Activated CD4-positive, alpha-beta T cell treated with anti-CD3 and anti-CD28 coated beads for 48 hours (primary cell): ENCODE data around the gene POLD3.
A peak's percentile ranks its signal among the peaks of the same experiment; 100 is the strongest.

Experiments used
- DNase-seq: peaks from one replicate; pipeline ENCODE4 v3.0.0-alpha.2; 2020

The POLD3 gene, protein sequence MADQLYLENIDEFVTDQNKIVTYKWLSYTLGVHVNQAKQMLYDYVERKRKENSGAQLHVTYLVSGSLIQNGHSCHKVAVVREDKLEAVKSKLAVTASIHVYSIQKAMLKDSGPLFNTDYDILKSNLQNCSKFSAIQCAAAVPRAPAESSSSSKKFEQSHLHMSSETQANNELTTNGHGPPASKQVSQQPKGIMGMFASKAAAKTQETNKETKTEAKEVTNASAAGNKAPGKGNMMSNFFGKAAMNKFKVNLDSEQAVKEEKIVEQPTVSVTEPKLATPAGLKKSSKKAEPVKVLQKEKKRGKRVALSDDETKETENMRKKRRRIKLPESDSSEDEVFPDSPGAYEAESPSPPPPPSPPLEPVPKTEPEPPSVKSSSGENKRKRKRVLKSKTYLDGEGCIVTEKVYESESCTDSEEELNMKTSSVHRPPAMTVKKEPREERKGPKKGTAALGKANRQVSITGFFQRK

DNA sequence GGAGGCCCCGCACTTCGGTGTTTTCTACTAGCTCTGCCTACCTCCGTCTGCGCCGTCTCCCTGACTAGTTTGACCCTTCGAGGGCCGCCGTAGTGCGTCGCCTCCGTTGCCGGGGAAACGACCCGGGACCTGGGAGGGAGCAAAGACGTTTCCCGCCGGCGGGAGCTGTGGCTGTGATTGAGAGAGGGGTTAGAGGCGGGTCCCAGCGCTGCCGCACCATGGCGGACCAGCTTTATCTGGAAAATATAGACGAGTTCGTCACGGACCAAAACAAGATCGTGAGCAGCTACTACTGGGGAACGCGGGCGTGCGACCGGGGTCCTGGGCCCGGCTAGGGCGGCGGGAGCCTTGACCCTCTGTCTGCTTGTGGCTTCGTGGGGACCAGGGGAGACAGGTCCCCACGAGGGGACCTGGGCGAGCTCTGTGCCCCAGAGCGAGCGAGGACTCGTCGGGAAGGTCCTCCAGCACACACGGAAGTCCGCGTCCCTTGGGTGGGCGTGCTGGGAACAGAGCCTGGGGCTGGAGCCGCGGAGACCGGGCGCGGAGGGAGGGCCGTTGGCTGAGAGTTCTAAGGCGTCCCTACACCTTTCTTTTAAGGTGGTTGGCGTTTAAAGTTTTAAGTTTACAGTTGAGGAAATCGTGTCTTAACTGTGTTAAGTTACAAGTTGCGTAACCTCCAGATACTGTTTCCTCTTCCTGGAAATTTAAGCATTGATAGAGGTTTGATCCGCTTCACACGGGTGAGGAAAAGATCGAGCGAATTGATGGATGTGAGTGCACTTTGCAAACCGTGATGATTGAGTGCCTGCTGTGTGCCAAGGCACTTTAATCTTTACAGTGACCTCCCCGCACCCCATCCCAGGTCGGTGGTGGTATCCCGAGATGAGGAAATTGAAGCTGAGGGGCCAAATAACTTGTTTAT is at the start of gene POLD3:
Gene POLD3 (plus strand): TSS at position 142 of the 922 bp plus-strand sequence. CDS start 77 bp downstream, at position 219.
- DNase-seq: peak; percentile 98

DNA sequence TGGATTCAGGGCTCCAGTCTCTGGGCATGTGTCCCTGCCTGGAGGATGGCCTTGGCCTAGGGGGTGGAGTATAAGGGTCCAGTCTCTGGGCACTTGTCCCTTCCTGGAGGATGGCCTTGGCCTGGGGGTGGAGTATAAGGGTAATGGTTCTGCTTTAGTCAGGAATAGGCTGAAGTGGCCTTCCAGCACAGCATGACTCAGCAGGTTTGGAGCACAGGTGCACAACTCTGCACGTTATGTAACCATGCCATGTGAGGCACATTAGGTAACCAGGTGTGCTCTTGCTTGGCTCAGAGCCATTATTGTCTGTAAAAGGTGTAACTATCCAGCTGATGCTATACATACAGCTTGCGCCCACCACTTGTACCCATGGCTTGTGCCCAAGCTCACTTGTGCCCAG is 48.4 kb upstream of the POLD3 start:
- no peak for DNase-seq

DNA sequence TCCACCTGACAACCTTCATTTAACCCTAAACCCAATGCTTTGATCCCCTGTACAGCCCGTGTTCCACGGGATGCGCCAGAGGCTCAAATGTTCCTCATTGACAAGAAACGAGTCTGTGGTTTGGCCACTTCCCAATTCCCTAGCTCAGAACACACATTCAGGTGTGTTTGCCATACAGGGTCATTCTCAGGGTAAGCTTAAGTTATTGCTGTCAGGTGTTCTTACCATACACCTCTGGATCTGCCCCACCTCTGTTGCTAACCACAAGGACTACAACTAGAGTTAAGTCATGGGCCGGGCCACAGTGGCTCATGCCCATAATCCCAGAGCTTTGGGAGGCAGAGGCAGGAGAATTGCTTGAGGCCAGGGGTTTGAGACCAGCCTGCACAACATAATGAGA is 45.6 kb upstream of the POLD3 start:
- no peak for DNase-seq

DNA sequence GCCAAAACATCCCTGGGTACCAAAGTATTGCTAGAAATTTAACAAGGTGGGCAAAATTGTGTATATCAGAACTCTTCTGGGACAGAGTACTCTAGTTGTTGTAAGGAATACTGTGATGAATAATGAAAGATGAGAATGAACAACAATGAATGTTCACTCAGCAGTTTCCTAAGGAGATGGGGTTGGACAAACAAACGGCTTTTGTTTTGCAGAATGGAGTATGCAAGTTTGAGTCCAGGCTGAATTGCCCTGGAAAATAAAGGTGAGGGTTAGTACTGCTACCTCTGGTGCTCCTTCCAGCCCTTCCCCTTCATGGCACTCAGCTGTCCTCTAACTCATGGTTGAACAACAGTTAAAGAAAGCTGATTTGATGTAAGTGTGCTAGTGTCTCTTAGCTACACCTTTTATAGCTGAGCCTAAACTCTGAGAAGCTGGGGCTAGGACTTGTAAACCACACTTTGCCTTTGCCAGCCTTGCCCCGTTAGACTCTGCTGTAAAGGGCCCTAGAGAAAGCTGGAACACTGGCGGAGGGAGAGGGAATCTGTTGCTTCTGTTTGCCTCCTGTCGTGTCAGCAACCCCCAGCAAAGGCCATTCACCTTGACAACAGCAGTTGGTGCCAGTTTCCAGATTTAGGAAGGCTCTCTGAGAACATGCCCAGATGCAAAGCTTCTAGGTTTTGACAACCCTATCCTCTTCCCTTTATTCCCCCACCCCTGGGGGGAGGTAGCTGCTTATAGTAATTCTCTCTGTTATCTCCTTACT is 41.2 kb upstream of the POLD3 start:
- no peak for DNase-seq

DNA sequence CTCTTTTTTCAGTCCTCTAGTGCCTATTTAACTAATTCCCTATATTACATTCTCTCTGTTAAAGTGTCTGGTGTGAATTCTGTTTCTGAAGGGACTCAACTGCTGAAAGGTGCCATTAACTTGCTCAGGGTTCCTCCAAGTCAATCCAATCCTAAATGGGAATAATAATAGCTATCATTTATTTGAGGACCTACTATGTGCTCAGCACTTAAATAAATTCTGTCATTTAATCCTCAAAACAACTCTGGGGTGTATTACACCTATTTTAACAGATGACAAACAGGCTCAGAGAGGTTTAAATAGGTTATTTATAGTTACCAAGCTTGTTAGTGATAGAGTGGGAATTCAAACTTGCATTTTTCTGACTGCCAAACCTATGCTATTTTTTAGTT is 40.6 kb upstream of the POLD3 start:
- DNase-seq: no peak

GRCh38 chr11:74557526-74557925 is 34.9 kb upstream of the POLD3 start:
- DNase-seq: no peak

- DNase-seq: no peak
These were observed 33.1 kb upstream of the POLD3 start for GRCh38 chr11:74559110-74559933.

- no peak for DNase-seq
These were observed 32.5 kb upstream of the POLD3 start for GRCh38 chr11:74559934-74560309.

DNA sequence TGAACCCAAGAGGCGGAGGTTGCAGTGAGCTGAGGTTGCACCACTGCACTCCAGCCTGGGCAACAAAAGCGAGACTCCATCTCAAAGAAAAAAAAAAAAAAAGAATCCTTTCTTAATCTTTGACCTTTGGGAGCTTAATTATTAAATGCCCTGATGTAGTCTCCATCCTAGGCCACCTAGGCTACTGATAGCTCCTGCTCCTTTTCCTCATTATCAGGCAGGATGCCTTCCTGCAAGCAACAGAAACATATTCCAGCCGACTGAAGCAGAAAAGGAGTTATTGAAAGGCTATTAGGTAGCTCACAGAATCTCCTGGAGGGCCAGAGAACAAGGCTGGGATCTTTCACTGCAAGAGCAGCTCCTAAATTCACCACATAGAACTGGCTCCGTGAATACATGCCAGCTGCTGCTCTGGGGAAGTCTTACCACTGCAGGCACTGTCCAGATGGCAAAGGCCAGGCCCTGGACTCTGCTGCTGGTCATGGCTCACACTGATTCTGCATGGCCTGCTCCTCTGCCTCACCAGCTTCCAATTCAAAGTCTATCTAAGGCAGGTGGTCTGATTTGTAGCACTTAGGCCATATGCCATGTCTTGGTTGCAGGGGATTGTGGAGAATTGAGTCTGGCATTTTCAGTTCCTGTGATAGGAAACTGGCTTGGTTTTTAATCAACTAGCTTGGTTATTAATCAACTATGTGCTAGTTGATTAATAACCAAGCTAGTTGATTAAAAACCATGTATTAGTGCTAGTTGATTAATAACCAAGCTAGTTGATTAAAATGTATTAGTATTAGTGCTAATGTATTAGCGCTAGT is 26.0 kb upstream of the POLD3 start:
- DNase-seq: no peak

GRCh38 chr11:74568028-74568427 is 24.4 kb upstream of the POLD3 start:
- DNase-seq: no peak

DNA sequence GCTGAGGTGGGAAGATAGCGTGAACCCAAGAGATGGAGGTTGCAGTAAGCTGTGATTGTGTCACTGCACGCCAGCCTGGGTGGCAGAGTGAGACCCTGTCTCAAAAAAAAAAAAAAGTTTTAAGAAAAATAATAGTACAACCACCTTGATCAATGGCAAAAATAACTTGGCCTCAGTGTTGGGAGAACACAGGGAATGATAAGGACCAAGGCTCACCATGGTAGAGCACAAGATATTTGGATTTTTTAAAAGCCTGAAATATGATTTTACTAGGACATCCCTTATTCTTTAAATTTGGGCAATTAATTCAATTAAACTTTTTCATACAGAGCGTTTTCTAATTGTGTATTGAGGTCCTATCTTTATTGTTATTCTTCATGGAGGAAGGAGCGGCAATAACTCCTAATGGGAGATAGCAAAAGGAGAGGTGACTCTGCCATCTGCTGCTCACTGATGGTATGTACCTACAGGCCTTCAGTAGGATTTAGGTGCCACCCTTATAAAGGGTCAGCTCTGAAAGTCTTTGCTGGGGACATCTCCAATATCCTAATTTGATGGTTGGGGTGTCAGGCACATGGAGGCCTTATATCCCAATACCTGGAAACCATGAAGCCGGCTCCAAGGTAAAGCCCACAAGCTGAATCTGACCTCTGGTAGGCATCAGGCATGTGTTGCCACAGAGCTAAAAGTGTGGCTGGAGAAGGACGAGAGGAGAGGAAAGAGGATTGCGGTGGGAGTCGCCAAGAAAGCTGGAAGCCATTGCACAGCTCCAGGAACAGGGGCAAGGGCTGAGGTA is 21.9 kb upstream of the POLD3 start:
- DNase-seq: peak; percentile 47

DNA sequence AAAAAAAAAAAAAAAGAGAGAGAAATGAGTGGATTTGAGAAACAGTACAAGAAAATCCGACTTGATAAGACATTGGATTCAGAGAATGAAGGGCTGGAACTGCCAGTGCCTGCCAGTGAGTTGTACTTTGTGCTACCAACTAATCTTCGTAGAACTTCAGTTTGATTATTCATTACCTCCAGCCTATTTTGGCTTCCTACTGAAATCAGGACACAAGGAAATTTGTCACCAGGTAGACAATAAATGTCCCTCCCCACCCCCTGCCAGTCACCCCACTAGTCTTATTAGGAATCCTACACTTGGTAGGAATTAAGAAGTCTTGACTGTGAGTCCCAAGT is 21.4 kb upstream of the POLD3 start:
- DNase-seq: no peak

- DNase-seq: no peak
These were observed 20.0 kb upstream of the POLD3 start for GRCh38 chr11:74572349-74572748.

DNA sequence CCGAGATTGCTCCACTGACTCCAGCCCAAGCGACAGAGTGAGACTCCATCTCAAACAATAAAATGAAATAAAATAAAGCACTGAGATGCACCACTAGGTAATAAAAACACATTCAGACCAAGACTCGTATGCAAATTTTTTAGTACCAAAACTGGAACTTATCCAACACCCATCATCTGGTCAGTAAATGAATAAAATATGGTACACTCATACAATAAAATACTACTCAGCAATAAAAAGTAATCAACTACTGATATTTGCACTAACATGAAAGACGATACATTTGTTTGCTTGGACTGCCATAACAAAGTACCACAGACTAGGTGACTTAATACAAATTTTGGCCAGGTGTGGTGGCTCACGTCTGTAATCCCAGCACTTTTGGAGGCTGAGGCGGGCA is 17.8 kb upstream of the POLD3 start:
- DNase-seq: no peak

- no peak for DNase-seq
These were observed 16.4 kb upstream of the POLD3 start for GRCh38 chr11:74575999-74576398.

DNA sequence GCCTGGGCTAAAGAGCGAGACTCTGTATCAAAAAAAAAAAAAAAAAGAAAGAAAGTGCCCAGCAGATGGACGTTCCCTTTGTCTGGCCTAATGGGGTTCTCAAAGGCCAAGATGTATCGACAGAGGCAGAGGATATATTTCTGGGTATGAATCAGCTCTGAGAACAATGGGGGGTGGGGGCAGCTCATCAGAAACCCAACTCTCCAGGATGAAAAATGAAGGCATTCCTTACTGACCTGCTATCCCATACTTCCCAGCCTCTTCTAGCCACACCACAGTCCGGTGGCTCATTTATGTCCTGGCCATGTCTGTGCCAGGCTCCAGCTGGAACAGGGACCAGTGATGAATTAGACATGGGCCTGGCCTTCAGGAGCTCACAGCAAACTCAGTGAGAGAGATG is 15.2 kb upstream of the POLD3 start:
- no peak for DNase-seq

DNA sequence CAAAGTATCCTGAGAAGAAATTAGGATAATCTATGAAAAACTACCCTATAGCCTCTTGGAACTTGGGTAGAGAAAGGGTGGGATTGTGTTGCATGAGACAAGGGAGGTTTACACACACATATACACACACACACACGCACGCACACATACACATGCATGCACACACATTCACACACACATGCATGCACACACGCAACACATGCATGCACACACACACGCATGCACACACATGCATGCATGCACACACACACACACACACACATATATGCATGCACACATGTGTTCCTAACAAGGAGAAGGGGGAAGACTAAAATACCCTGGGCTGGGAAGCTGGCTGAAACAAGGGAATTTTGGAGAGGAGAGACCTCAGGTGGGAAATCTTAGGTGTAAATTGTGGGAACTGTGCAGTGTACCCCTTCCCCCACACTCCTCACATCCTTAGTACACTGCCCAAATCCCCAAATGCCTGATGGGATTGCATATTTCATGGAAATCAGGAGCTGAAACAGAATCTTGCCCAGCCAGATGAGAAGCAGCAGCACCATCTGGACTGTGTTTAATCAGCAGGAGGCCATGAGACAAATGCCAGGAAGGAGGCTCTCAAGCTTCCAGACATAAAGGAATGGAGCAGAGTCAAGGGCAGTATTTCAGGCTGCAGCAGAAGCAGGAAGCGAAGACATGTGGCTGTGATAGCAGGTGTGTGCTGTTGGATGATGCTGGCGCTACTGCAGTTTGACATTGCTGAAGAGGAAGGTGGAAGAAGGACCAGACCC is 14.6 kb upstream of the POLD3 start:
- DNase-seq: no peak

DNA sequence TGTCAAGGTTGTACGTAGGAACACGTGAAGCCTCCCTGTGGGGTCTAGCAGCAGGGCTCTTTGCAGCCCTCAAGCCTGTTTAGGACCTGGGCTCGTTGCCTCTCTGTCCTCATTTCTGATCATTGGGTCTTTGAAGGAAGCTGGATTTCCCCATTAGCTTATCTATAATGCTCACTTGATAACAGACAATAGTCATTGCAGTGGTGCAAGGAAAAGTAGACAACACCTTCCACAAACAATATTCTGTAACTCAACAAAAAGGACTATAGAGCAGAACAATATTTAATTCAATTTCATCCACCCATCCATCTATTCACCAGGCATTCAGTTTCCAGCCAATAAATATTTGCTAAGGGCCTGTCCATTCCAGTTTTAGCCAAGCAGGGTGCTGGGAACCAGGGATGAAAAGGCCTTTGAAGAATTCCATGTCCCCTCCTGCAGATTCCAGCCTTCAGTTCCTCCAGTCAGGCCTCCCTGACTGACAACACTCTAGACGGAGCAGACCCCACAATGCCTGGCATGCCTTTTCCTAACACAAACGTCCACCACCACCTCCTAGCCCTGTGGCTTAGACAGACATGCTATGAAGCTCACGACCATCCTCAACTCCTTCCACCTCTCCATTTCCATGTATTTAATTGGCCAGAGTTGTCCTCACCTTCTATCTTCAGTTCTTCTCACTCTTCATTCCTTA is 12.7 kb upstream of the POLD3 start:
- DNase-seq: no peak

GRCh38 chr11:74581954-74582547 is 10.3 kb upstream of the POLD3 start:
- DNase-seq: no peak
